ENCODE measurements around the gene SHLD2.
"Not testable (repeated sequence)": the region's sequence is repeated elsewhere in the genome, so short reads cannot be mapped to it uniquely, and the experiment has no call there.

SHLD2 gene

GRCh38 chr10:87101996-87102395, 7.0 kb downstream of the SHLD2 start:
- TF ChIP-seq TAF1 (IDR thresholded peaks at IDR 0.05; ENCODE audit: low read depth) (no peak), YY1 (IDR thresholded peaks at IDR 0.05; ENCODE audit: low read depth) (no peak), USF1 (IDR thresholded peaks at IDR 0.05) (no peak), EP300 (IDR thresholded peaks at IDR 0.05; ENCODE audit: borderline replicate concordance) (no peak), MAX (IDR thresholded peaks at IDR 0.05) (no peak), TCF12 (IDR thresholded peaks at IDR 0.05; ENCODE audit: low read depth) (no peak), REST (IDR thresholded peaks at IDR 0.05; ENCODE audit: low read depth) (no peak)

- TF ChIP-seq TEAD4 (IDR thresholded peaks at IDR 0.05) (no peak), EGR1 (IDR thresholded peaks at IDR 0.05) (no peak), TAF1 (IDR thresholded peaks at IDR 0.05; ENCODE audit: low read depth) (no peak), USF1 (IDR thresholded peaks at IDR 0.05) (no peak), EP300 (IDR thresholded peaks at IDR 0.05; ENCODE audit: borderline replicate concordance) (no peak), FOXM1 (IDR thresholded peaks at IDR 0.05; ENCODE audit: borderline replicate concordance, low read depth) (no peak)
These were observed 10.6 kb downstream of the SHLD2 start for GRCh38 chr10:87105446-87106124.

GRCh38 chr10:87225148-87225547, 130.1 kb downstream of the SHLD2 start, which contains the start of gene NUTM2A:
TSS of gene NUTM2A (plus strand) at chr10:87225448. CDS start at chr10:87225831, 383 bp downstream.
- TF ChIP-seq CEBPB (IDR thresholded peaks at IDR 0.05); ZBTB7A (IDR thresholded peaks at IDR 0.05; ENCODE audit: low read depth); YY1 (IDR thresholded peaks at IDR 0.05; ENCODE audit: low read depth): not testable (repeated sequence)
